ENCODE results near the gene SERPINB6. TPM values are rescaled to one million over a fixed set of nuclear protein-coding genes. Genes with fewer than 3 reads are reported as not detected.

SERPINB6 gene
- 110 and 128 TPM in 2 replicates for total RNA-seq

DNA sequence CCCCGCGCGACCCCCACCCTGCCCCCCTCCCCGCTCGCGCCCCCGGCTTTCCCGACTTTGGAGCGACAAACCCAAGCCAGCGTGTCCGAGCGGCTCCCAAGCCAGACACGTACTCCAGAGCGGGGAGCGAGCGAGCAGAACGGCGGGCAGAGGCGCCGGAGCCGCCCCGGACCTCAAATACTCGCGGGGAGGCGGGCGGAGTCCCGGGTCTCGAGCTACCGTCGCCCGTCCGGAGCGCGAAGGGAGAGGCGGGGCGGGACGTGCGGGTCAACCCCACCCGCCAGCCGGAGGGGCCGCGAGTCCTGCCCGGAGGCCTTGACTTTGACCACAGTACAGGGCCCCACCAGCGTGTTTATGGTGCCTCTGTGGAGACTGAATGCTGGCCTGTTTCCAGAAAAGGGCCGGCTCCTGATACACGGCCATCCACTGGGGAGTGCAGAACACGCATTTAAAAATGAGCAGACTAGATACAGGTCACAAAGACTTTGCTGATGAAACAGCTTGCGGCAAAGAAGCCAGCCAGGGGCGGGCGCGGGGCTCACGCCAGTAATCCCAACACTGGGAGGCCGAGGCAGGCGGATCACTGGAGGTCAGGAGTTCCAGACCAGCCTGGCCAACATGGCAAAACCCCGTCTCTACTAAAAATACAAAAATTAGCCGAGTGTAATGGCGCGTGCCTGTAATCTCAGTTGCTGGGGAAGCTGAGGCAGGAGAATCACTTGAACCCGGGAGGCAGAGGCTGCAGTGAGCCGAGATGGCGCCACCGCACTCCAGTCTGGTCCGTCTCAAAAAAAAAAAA is at the start of gene SERPINB6:
Gene SERPINB6, minus strand, starts transcription at position 148 of the 799 bp plus-strand sequence. CDS start 12,235 bp downstream, outside the sequence.

DNA sequence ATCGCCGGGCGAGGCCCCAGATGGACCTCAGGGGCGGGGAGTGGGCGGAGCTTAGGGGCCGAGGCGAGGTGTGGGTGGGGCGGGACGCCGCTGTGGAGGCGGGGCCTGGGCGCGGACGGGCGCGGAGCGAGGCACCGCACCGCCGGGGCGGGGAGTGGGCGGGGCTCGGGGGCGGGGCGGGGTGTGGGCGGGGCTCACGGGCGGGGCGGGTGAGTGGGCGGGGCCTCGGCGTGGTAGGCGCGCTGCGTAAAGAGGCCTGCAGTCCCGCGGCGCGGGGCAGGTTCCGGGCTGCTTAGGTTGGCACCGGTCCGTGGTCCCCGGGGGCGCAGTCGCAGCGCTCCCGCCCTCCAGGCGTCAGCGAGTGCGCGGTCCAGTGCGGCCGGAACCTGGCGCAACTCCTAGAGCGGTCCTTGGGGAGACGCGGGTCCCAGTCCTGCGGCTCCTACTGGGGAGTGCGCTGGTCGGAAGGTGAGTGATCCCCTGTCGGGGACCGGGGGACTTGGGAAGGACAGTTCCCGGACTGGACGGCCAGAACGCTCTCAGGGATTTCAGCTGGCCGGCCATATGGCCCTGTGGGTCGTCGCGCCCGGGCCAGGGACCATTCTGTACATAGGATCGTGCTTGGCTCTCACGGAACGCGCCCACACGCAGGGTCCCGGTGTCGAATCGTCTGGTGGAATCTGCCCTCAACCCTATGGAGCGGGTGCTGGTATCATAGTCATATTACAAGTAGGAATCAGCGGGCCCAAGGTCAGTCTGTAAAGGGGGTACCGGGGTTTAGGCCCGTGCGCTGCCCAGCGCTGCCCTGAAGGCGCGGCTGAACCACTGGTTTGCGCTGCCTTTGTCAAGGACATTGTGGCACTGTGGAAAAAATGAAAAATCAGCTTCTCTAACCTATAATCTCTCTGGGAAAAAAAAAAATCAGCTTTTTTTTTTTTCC is 28.5 kb upstream of the SERPINB6 start, which contains the start of gene NQO2:
Gene NQO2, plus strand, starts transcription at position 277 of the 940 bp plus-strand sequence. CDS start 6,659 bp downstream, outside the sequence.

Other genes starting within 250 kb of the SERPINB6 start
- gene MYLK4, start 220.6 kb downstream of the SERPINB6 start, total RNA-seq, result 0.36 and 0.38 TPM in 2 replicates
- 50.1 and 51.6 TPM in 2 replicates for gene WRNIP1, start 206.2 kb downstream of the SERPINB6 start, total RNA-seq
- gene SERPINB1, start 129.7 kb downstream of the SERPINB6 start, total RNA-seq, result 18.0 and 20.2 TPM in 2 replicates
- gene SERPINB9, start 68.3 kb downstream of the SERPINB6 start, total RNA-seq, result 34.9 and 40.2 TPM in 2 replicates
- 11.7 and 13.9 TPM in 2 replicates for gene NQO2, start 28.3 kb upstream of the SERPINB6 start, total RNA-seq
- 18.6 and 21.7 TPM in 2 replicates for gene RIPK1, start 96.9 kb upstream of the SERPINB6 start, total RNA-seq
- 7.6 and 9.4 TPM in 2 replicates for gene BPHL, start 147.1 kb upstream of the SERPINB6 start, total RNA-seq
- 64.7 and 102 TPM in 2 replicates for gene TUBB2A, start 186.0 kb upstream of the SERPINB6 start, total RNA-seq

All from endothelial cell of coronary artery (primary cell).